GM18951 (cell line): ENCODE data around the gene FADS6.

Source experiments
- POLR2A ChIP-seq: IDR thresholded peaks from 4 replicates; pipeline ENCODE4 v1.6.1; 2011; ENCODE audit warnings: mild to moderate bottlenecking; ENCODE audit not compliant: insufficient read length, insufficient read depth; ENCODE audit errors: extremely low read depth
- in situ Hi-C: fragments of 300-500 bp; cut with MboI; formaldehyde crosslinking; loops from one replicate; pipeline ENCODE4 v1.12.0; 2022; ENCODE audit warnings: low sequenced_read_pairs, mixed read lengths, inconsistent platforms; ENCODE audit not compliant: unreplicated experiment

Gene FADS6

GRCh38 chr17:74892013-74892841, 1.2 kb downstream of the FADS6 start:
- no peak for TF ChIP-seq POLR2A
- in situ Hi-C loops, result no loop called here

- in situ Hi-C loops, result no loop called here
- TF ChIP-seq POLR2A, result no peak
Measured at GRCh38 chr17:74890554-74890953, 2.9 kb downstream of the FADS6 start.

- no peak for TF ChIP-seq POLR2A
- in situ Hi-C loops, result no loop called here
Measured at GRCh38 chr17:74888469-74888868, 5.0 kb downstream of the FADS6 start.

GRCh38 chr17:74883241-74883745, 10.1 kb downstream of the FADS6 start:
- in situ Hi-C loops, result no loop called here
- no peak for TF ChIP-seq POLR2A

- no peak for TF ChIP-seq POLR2A
Measured at GRCh38 chr17:74882517-74883240, 10.8 kb downstream of the FADS6 start.

GRCh38 chr17:74881073-74881472, 12.4 kb downstream of the FADS6 start:
- TF ChIP-seq POLR2A, result no peak
- in situ Hi-C loops, result no loop called here

More at GRCh38 chr17:74882517-74883240, 10.8 kb downstream of the FADS6 start:
- in situ Hi-C loops, result no loop called here

GRCh38 chr17:74879308-74879707, 14.1 kb downstream of the FADS6 start:
- TF ChIP-seq POLR2A, result no peak
- in situ Hi-C loops, result no loop called here

GRCh38 chr17:74878658-74879057, 14.8 kb downstream of the FADS6 start:
- no peak for TF ChIP-seq POLR2A
- in situ Hi-C loops, result no loop called here

GRCh38 chr17:74877592-74878548, 15.6 kb downstream of the FADS6 start:
- in situ Hi-C loops, result no loop called here
- no peak for TF ChIP-seq POLR2A

GRCh38 chr17:74875977-74876593, 17.3 kb downstream of the FADS6 start:
- in situ Hi-C loops, result no loop called here
- TF ChIP-seq POLR2A, result no peak

- in situ Hi-C loops, result no loop called here
- TF ChIP-seq POLR2A, result no peak
Measured at GRCh38 chr17:74875155-74875976, 18.1 kb downstream of the FADS6 start.

- in situ Hi-C loops, result no loop called here
- TF ChIP-seq POLR2A, result no peak
Measured at GRCh38 chr17:74874615-74875037, 18.8 kb downstream of the FADS6 start.
